ENCODE results near the gene C1QB.
"Not testable (repeated sequence)": the region's sequence is repeated elsewhere in the genome, so short reads cannot be mapped to it uniquely, and the experiment has no call there.

The C1QB gene

GRCh38 chr1:22668840-22669239 is 15.8 kb downstream of the C1QB start:
- not testable (repeated sequence) for DNase-seq

DNA sequence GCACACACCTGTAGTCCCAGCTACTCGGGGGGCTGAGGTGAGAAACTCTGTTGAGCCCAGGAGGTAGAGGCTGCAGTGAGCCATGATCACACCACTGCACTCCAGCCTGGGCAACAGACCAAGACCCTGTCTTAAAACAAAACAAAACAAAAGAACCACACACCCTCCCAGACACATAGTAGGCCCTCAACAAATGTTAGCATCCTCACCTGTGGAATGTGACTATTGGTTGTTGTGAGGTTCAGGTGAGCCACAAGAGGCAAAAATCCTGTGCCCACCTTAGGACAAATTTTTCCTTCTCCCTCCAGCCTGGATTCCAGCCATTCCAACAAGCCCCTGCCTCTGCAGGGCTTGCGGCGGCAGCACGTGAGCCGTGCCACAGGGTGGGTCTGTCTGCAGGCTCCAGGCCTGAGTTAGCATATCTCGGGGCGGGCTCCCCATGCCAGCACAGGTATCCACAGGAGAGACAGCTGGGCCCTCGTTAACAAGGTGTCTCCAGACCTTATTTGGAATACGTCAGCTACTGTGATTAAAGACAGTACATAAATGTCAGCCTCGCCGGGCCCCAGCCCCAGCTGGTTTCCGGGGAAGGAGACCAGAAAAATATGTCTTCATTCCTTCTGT is 17.4 kb downstream of the C1QB start:
- peak; percentile 91 for DNase-seq

- DNase-seq = no peak
Observed at GRCh38 chr1:22671999-22672398, 19.0 kb downstream of the C1QB start.

GRCh38 chr1:22673486-22674409 is 20.7 kb downstream of the C1QB start:
- DNase-seq = peak; percentile 57

- DNase-seq = no peak
Observed at GRCh38 chr1:22674410-22674749, 21.3 kb downstream of the C1QB start.

DNA sequence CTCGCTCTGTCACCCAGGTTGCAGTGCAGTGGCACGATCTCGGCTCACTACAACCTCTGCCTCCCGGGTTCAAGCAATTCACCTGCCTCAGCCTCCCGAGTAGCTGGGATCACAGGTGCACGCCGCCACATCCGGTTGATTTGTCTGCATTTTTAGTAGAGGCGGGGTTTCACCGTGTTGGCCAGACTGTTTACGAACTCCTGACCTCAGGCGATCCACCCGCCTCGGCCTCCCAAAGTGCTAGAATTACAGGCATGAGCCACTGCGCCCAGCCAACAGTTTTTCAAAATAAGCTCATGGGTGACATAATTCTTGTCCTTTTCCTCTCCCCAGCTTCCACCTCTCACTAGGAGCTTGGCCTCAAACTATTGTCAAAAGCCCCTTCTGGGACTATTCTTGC is 23.1 kb downstream of the C1QB start:
- not testable (repeated sequence) for DNase-seq

DNA sequence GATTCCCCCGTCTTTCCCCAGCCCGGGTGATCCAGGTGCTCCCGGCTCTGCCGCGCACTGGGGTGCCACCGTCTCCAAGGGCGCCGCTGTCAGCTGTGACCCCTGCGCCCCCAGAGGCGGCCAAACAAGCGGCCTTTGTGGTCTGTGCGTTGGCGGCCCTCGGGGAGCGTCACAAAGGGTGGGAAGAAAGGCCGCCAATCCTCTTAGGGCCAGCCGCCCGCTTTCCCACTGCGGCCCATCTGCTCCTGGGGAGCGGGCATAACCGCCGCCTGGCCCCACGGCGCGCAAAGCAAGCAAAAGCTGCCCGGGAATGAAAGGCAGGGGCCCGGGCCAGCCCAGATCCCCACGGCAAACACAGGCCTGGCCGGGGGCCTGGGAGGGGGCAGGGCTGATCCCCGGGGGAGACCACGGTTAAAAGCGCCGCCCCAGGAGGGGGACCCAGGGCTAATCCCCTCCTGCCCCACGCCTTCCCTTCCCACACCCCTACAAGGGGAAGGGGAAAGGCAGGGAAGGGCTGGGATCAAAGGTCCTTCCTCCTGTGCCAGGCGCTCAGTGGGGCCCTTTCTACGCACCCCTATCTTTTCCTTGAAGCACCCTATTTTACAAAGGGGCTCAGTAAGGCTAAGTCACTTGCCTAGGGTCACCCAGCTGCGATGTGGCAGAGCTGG is 24.0 kb downstream of the C1QB start:
- DNase-seq = no peak

DNA sequence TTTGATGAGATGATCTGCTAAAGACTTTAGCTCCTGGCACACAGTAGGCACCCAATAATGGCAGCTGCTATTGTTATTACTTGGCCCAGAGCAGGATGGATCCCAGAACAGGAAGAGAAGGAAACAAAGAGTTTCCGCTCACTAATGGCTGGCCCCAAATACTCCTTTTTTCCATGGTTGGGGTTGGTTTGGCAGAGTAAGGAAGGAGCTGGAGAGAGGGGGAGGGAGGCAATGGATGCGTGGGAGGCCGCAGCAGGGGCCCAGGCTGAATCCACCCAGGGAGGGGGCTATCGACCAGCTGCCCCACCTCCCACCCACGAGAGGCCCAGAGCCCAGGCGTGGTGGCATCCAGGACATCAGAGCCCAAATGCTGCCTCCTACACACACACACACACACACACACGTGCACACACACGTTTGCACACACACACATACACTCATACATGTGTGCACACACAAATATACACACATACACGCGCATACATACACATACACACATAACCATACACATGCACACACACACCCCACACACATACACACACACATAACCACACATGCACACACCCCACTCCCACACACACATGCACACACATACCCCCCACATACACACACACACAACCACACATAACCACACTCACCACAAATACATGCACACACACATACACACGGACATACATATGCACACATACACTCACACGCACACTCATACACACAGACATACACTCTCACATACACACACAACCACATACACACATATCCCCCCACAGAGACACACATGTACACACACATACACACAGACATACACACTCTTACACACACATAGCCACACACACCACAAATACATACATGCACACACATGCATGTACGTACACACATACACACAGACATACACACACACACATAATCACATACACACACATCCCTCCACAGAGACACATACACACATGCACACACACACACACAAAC is 25.2 kb downstream of the C1QB start:
- no peak for DNase-seq

DNA sequence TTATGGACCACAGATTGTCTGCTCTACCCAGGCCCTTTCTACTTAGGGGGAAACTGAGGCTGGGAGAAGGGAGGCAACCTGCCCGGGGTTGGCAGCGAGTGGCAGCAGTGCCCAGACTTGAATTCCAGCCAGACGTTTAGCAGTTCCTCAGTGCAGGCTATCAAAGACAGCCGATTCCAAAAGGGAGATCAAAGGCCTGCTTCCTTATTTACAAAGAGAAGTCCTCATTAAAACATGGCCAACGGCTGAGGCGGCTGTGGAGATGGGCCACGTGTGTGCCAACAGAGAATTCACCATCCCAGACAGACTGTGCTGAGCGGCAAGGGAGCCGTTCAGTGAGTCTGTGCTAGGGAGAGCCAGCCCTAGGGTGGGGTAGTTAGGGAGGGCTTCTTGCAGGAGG is 27.7 kb downstream of the C1QB start:
- no peak for DNase-seq

DNA sequence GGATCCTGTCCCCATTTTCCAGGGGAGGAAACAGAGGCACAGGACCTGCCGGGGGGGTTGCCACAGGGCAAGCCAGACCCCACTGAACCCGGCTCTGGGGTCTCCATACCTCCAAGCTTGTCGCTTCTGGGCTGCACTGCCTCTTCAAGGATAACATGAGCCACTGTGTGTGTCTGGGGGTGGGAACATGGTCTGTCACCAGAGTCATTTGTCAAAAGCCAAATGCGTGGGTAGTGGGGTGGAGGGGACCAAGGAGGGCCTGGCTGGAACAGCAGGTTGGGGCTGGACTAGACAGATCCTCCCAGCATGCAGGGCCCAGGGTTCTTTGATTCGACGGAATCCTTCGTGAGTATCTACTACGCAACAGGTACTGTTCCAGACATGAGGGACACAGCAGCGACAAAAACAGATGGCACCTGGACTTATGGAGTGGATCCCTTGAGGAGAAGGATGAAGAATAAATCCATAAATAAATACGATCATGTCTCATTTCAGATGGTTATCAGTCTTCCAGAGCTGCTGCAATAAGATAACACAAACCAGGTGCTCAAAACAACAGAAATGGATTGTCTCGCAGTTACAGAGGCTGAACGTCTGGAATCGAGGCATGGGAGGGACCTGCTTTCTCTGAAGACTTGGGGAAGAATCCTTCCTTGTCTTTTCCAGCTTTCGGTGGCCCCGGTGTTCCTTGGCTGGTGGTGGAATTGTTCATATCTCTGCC is 28.7 kb downstream of the C1QB start:
- DNase-seq = no peak

- DNase-seq = no peak
Observed at GRCh38 chr1:22683547-22683946, 30.5 kb downstream of the C1QB start.

- no peak for DNase-seq
Observed at GRCh38 chr1:22685591-22686059, 32.6 kb downstream of the C1QB start.

DNA sequence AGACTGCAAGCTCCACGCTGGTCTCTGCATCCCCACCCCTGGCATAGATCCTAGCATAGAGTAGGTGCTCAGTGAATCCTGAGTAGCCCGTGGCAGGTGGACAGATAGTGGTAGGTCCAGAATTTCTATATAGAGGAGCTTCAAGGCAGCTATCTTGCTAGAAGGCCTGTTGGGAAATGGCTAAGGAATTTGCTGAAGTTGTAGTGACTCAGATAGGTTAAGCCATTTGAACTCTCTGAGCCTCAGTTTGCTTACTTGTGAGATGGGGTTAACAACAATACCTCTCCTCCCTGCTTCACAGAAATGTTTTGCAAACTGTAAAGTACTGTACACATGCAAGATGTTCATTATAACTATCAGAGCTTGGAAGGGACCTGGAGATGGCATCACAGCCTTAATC is 34.2 kb downstream of the C1QB start:
- DNase-seq = no peak

DNA sequence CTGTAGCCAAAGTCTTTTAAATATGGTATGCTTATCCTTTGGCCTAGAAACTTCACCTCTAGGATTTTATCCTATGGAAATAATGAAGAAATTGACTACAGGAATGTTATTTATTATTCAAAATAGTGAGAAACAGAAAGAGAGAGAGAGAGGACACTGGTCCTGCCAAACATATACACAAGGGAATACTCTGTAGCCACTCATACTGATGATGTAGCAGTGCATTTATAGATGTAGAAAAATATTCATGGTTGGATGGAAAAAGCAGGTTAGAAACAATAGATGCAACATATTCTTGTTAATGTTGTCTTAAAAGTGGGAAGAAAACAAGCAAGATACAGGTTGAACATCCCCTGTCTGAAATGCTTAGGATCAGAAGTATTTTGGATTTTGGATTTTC is 35.4 kb downstream of the C1QB start:
- no peak for DNase-seq

- no peak for DNase-seq
Observed at GRCh38 chr1:22689505-22689904, 36.5 kb downstream of the C1QB start.

- DNase-seq = no peak
Observed at GRCh38 chr1:22691031-22691753, 38.2 kb downstream of the C1QB start.

- no peak for DNase-seq
Observed at GRCh38 chr1:22694172-22694571, 41.1 kb downstream of the C1QB start.

DNA sequence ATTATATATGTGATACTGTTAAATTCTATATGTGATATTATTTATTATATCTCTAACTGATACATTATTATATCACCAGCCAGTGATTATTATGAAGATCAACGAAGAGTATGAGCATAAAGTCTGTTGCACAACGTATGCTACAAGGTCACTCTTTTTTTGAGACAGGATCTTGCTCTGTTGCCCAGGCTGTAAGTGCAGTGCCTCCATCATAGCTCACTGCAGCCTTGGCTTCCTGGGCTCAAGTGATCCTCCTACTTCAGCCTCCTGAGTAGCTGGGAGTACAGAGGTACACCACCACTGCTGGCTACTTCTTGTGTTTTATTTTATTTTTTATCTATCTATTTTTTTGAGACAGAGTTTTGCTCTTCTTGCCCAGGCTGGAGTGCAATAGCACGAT is 43.6 kb downstream of the C1QB start:
- DNase-seq = no peak

- DNase-seq = no peak
Observed at GRCh38 chr1:22697980-22698379, 44.9 kb downstream of the C1QB start.

DNA sequence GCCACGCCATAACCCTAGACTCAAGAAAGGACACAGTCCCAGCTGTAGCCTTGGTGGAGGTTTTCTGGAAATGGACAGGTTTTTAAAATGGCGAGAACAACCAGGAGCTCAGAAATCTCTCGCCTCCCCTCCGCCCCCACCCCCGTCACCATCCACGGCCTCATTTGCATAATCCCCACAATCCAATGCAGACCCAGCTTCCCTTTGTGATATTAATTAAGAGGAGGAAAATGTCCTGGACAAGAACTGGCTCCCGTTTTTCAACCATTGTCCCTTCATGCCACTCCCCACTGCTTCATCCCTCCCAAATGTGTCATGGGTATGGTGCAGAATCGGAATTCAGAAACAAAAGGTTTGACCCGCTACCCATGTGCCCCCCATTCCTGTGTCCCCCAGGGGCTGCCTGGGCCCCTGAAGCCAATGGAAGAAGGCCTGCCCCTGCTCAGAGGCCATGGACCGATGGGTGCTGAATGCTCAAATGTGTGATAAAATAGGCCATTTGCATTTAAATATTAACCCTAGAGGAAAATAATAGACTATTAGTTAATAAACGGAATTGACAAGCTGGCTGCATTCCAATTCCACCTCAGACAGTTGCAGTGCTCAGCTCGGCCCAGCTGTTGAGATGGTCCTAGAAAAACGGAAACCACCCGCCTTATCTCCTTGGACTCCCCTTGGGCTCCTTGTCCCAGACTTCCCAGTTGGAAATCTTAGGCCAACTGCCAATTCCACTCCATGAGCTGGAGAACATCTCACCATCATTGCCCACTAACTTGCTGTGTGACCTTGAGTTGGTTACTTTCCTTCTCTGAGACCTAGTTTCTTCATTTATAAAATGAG is 46.9 kb downstream of the C1QB start:
- no peak for DNase-seq
